GM12878 (cell line): ENCODE measurements around the gene DLGAP5.

Experiments
- BRCA1 ChIP-seq: IDR thresholded peaks from 2 replicates; pipeline ENCODE4 v1.6.1; 2011; ENCODE audit warnings: low read depth, low read length, improper control_type of control experiment
- CHD1 ChIP-seq: IDR thresholded peaks from 2 replicates; pipeline ENCODE4 v1.6.1; 2012; ENCODE audit warnings: low read depth, low read length, improper control_type of control experiment
- CREB1 ChIP-seq: IDR thresholded peaks from 2 replicates; pipeline ENCODE4 v1.6.1; 2012; ENCODE audit warnings: low read depth, mild to moderate bottlenecking, inconsistent platforms
- CTCF ChIP-seq, 3 experiments: IDR thresholded peaks in 2 of 3; conservative IDR thresholded peaks in 1 of 3; 2 replicates each; pipeline ENCODE4 v1.5.1; 2011; ENCODE audit warnings: low read depth in 3 of 3, low read length in 3 of 3, mild to moderate bottlenecking in 3 of 3, control low read depth in 2 of 3, moderate library complexity in 2 of 3, inconsistent platforms in 1 of 3, mixed read lengths in 1 of 3; ENCODE audit not compliant: control insufficient read depth in 2 of 3, insufficient read depth in 1 of 3; ENCODE audit errors: extremely low read depth in 1 of 3
- ETV6 ChIP-seq, 2 experiments: fragments of 450-650 bp in 1 of 2; IDR thresholded peaks in 1 of 2; conservative IDR thresholded peaks in 1 of 2; 2 replicates each; pipeline ENCODE4 v1.6.1; 2014; ENCODE audit warnings: antibody characterized with exemption in 1 of 2, borderline replicate concordance in 1 of 2, low read depth in 1 of 2, mild to moderate bottlenecking in 1 of 2, moderate library complexity in 1 of 2
- EZH2 ChIP-seq: IDR thresholded peaks from 2 replicates; pipeline ENCODE4 v1.6.1; 2012; ENCODE audit warnings: low read depth, mild to moderate bottlenecking, control low read depth, inconsistent platforms, low read length, borderline replicate concordance; ENCODE audit not compliant: control insufficient read depth
- FOS ChIP-seq: IDR thresholded peaks from 3 replicates; pipeline ENCODE4 v1.6.1; 2011; ENCODE audit warnings: borderline replicate concordance; ENCODE audit not compliant: insufficient read length; ENCODE audit errors: extremely low read depth
- NFIC ChIP-seq: IDR thresholded peaks from 2 replicates; pipeline ENCODE4 v1.6.1; 2012; ENCODE audit warnings: low read depth, mild to moderate bottlenecking, inconsistent platforms, low read length, moderate library complexity
- POLR2A ChIP-seq: IDR thresholded peaks from 2 replicates; pipeline ENCODE4 v1.6.1; 2011; ENCODE audit warnings: low read depth, mild to moderate bottlenecking, low read length
- POLR2AphosphoS5 ChIP-seq: IDR thresholded peaks from 2 replicates; pipeline ENCODE4 v1.6.1; 2011; ENCODE audit warnings: mild to moderate bottlenecking, low read length, inconsistent platforms
- SUPT20H ChIP-seq: IDR thresholded peaks from 2 replicates; pipeline ENCODE4 v1.6.1; 2011; ENCODE audit warnings: low read depth, mild to moderate bottlenecking, low read length, moderate library complexity, borderline replicate concordance; ENCODE audit not compliant: control insufficient read depth
- WRNIP1 ChIP-seq: IDR thresholded peaks from 2 replicates; pipeline ENCODE4 v1.6.1; 2011; ENCODE audit warnings: low read depth, low read length, improper control_type of control experiment, borderline replicate concordance
- ZNF274 ChIP-seq: IDR thresholded peaks from one replicate; pipeline ENCODE4 v1.8.0; 2011; ENCODE audit not compliant: insufficient read length, insufficient read depth
- TF ChIP-seq, protein P1 (sequence below): fragments of 450-650 bp; IDR thresholded peaks from 2 replicates; pipeline ENCODE4 v1.6.1; 2017; ENCODE audit warnings: mild to moderate bottlenecking, moderate library complexity

DNA sequence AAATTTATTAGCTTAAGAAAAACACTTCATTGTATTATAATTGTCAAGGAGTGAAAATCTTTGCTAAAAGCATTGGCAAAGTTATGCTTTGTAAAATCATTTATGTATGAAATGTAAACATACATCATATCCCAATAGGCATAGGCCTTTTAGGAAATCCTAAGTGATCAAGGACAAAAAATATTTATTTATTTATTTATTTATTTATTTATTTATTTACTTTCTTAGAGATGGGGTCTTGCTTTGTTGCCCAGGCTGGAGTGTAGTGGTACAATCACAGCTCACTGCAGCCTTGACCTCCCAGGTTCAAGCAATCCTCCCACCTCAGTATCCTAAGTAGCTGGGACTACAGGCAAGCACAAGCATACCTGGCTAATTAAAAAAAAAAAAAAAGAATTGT, 32.0 kb upstream of the DLGAP5 start:
- TF ChIP-seq BRCA1 (no peak), ZNF274 (no peak), NFIC (no peak), FOS (no peak), POLR2AphosphoS5 (no peak), WRNIP1 (no peak), POLR2A (no peak), CREB1 (no peak), CTCF (IDR thresholded peaks at IDR 0.05 in 2 of 3, conservative IDR thresholded peaks at IDR 0.05 in 1 of 3; ENCODE audit: control insufficient read depth in 2 of 3, extremely low read depth in 1 of 3, insufficient read depth in 1 of 3, low read depth in 3 of 3, low read length in 3 of 3) (no peak), CHD1 (no peak), SUPT20H (no peak), EZH2 (no peak), ETV6 (conservative IDR thresholded peaks at IDR 0.05 in 1 of 2, IDR thresholded peaks at IDR 0.05 in 1 of 2; ENCODE audit: borderline replicate concordance in 1 of 2, low read depth in 1 of 2) (no peak)
- TF ChIP-seq, protein P1, sequence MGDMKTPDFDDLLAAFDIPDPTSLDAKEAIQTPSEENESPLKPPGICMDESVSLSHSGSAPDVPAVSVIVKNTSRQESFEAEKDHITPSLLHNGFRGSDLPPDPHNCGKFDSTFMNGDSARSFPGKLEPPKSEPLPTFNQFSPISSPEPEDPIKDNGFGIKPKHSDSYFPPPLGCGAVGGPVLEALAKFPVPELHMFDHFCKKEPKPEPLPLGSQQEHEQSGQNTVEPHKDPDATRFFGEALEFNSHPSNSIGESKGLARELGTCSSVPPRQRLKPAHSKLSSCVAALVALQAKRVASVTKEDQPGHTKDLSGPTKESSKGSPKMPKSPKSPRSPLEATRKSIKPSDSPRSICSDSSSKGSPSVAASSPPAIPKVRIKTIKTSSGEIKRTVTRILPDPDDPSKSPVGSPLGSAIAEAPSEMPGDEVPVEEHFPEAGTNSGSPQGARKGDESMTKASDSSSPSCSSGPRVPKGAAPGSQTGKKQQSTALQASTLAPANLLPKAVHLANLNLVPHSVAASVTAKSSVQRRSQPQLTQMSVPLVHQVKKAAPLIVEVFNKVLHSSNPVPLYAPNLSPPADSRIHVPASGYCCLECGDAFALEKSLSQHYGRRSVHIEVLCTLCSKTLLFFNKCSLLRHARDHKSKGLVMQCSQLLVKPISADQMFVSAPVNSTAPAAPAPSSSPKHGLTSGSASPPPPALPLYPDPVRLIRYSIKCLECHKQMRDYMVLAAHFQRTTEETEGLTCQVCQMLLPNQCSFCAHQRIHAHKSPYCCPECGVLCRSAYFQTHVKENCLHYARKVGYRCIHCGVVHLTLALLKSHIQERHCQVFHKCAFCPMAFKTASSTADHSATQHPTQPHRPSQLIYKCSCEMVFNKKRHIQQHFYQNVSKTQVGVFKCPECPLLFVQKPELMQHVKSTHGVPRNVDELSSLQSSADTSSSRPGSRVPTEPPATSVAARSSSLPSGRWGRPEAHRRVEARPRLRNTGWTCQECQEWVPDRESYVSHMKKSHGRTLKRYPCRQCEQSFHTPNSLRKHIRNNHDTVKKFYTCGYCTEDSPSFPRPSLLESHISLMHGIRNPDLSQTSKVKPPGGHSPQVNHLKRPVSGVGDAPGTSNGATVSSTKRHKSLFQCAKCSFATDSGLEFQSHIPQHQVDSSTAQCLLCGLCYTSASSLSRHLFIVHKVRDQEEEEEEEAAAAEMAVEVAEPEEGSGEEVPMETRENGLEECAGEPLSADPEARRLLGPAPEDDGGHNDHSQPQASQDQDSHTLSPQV = no peak
